Mucosa of rectum (tissue), 2 donors: Measurements from ENCODE around the gene DPP7.
A peak's percentile ranks its signal among the peaks of the same experiment; 100 is the strongest.

Source experiments
- H3K27ac ChIP-seq, 2 donors: one replicate each; pipeline ENCODE4 v1.7.0; 2013; ENCODE audit warnings: inconsistent platforms in 2 of 2, low read depth in 2 of 2, low read length in 2 of 2
- H3K27me3 ChIP-seq, 2 donors: one replicate each; pipeline ENCODE4 v1.7.0; 2013; ENCODE audit warnings: low read length in 2 of 2; ENCODE audit not compliant: control insufficient read depth in 2 of 2, insufficient read depth in 2 of 2
- H3K36me3 ChIP-seq, 2 donors: one replicate each; pipeline ENCODE4 v1.7.0; 2013; ENCODE audit warnings: low read length in 2 of 2; ENCODE audit not compliant: control insufficient read depth in 2 of 2, insufficient read depth in 2 of 2
- H3K4me1 ChIP-seq, 2 donors: one replicate each; pipeline ENCODE4 v1.7.0; 2013; ENCODE audit warnings: low read length in 2 of 2, mild to moderate bottlenecking in 1 of 2; ENCODE audit not compliant: control insufficient read depth in 2 of 2, insufficient read depth in 2 of 2
- H3K4me3 ChIP-seq, 2 donors: one replicate each; pipeline ENCODE4 v1.7.0; 2013; ENCODE audit warnings: low read length in 2 of 2
- H3K9ac ChIP-seq, 2 donors: one replicate each; pipeline ENCODE4 v1.7.0; 2013; ENCODE audit warnings: low read length in 2 of 2, low read depth in 1 of 2, mild to moderate bottlenecking in 1 of 2
- H3K9me3 ChIP-seq, 2 donors: one replicate each; pipeline ENCODE4 v1.7.0; 2013; ENCODE audit warnings: low read length in 2 of 2; ENCODE audit not compliant: control insufficient read depth in 2 of 2
- donor health status: healthy.
- donor health status: Normal muscosa, but diverticular disease.

Gene DPP7

DNA sequence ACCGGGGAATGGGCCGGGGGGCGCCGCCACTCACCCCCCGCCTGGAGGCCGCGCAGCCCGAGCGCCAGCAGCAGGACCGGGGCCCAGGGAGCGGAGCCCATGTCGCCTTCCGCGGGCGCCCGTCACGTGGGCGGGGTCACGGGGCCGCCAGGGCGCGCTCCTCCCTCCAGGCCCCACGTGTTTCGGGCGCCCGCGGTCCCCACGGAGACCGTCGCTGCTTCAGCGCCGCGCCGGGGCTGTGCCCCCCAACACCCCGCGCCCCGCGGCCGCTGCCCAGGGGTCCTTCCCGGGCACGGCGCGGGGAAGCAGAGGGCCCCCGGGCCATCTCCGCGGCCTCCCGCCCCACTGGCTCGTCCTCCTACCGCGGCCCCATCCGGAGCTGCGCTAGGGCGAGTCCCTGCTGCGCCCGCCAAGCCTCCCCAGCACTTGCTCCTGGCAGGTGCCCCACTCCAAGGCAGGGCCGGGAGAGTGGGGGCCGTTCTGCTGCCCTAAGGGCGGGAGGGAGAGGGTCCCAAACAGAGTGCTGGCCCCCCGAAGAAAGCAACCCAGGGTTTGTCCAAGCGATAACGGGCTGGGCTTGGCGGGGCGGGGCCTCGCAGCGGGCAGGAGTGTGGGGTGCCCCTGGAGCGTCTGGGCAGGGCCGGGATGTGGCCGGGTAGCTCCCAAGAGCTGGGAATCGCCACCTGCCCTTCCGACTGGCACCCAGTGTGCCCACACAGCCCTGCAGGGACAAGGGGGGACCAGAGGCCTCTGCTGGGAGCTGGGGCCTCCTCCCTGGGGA lies at the start of gene DPP7:
Gene DPP7, minus strand, starts transcription at position 121 of the 781 bp plus-strand sequence. Its CDS starts 20 bp downstream, at position 101.
- H3K27me3 ChIP-seq: peaks cover 0 to 6% of the 10 kb centered on the region in 2 donors
- peak within 1 kb of the TSS; percentile 48 to 58 for H3K4me3 ChIP-seq
- peaks cover 0 to 9% of the 10 kb centered on the region in 2 donors for H3K36me3 ChIP-seq
- H3K27ac ChIP-seq: no peak within 1 kb of the TSS
- no peaks in the 10 kb centered on the region for H3K9me3 ChIP-seq
- H3K4me1 ChIP-seq: peaks cover 0 to 4% of the 10 kb centered on the region in 2 donors
- H3K9ac ChIP-seq: no peak within 1 kb of the TSS

DNA sequence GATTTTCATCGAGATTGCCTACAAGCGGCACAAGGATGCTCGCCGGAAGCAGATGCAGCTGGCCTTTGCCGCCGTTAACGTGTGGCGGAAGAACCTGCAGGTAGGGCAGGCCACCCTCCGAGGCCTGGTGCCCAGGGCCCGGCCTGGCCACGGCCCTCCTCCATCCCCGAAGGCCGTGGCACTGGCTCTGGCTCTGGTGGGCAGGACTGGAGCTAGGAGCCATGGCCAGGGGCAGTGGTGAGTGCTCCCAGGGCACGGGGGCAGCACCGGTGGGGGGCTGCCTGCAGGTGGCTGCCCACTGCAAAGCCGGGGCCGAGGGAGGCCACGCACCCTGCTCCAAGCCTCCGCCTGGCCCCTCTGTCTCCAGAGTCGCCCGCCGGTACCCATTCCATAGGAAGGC lies 49.3 kb upstream of the DPP7 start:
- Histone ChIP-seq H3K27me3 (peaks cover 31 to 42% of the 10 kb centered on the region in 2 donors), H3K27ac (no peak overlapping the region), H3K9me3 (no peaks in the 10 kb centered on the region), H3K9ac (no peak overlapping the region), H3K36me3 (no peaks in the 10 kb centered on the region), H3K4me3 (no peak overlapping the region), H3K4me1 (peaks cover 8 to 17% of the 10 kb centered on the region in 2 donors)

- H3K27me3 ChIP-seq: peaks cover 33 to 44% of the 10 kb centered on the region in 2 donors
- no peak overlapping the region for H3K27ac ChIP-seq
- peak overlapping the region in 1 of 2 donors; percentile 35 for H3K4me3 ChIP-seq
- no peak overlapping the region for H3K9ac ChIP-seq
- H3K36me3 ChIP-seq: no peaks in the 10 kb centered on the region
- peaks cover 6 to 14% of the 10 kb centered on the region in 2 donors for H3K4me1 ChIP-seq
- H3K9me3 ChIP-seq: no peaks in the 10 kb centered on the region
Measured at GRCh38 chr9:137163365-137163715, 48.8 kb upstream of the DPP7 start.

- H3K9me3 ChIP-seq: no peaks in the 10 kb centered on the region
- H3K4me3 ChIP-seq: peak overlapping the region in 1 of 2 donors; percentile 35
- H3K4me1 ChIP-seq: peaks cover 2 to 10% of the 10 kb centered on the region in 2 donors
- no peak overlapping the region for H3K9ac ChIP-seq
- no peak overlapping the region for H3K27ac ChIP-seq
- H3K27me3 ChIP-seq: peaks cover 37 to 45% of the 10 kb centered on the region in 2 donors
- no peaks in the 10 kb centered on the region for H3K36me3 ChIP-seq
Measured at GRCh38 chr9:137162505-137163364, 48.2 kb upstream of the DPP7 start.

GRCh38 chr9:137161558-137162486 lies 47.3 kb upstream of the DPP7 start:
- Histone ChIP-seq H3K36me3 (no peaks in the 10 kb centered on the region), H3K27ac (no peak overlapping the region), H3K4me1 (peaks cover 2 to 10% of the 10 kb centered on the region in 2 donors), H3K9me3 (no peaks in the 10 kb centered on the region), H3K9ac (no peak overlapping the region), H3K27me3 (peaks cover 41 to 48% of the 10 kb centered on the region in 2 donors), H3K4me3 (no peak overlapping the region)

DNA sequence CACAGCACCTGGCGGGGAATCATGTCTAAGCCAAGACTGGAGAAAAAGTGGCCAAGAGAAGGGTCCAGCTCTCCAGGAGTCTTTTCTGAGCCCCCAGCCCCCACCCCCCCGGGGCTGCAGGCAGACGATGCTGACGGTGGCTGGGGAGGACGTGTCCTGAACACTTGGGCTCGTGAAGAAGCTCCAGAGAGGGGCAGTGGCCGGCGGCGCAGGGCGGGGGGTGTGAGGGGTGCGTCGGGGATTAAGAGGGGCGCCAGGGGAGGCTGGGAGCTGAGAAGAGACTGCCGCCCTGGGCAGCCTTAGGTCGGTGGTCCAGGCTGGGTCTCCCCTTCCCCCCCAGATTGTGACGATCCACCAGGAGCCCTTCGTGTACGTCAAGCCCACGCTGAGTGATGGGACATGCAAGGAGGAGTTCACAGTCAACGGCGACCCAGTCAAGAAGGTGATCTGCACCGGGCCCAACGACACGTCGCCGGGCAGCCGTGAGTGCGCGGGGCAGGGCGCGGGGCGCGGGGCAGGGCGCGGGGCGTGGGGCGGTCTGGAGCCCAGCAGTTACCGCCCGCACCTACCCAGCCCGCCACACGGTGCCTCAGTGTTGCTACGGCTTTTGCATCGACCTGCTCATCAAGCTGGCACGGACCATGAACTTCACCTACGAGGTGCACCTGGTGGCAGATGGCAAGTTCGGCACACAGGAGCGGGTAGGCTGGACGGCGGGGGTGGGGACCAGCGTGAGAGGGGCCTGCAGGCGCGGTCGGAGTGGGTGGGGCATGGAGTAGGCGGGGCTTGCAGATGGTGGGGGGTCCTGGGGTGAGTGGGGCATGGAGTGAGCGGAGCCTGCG lies 46.4 kb upstream of the DPP7 start:
- Histone ChIP-seq H3K27ac (no peak overlapping the region), H3K27me3 (peaks cover 38 to 39% of the 10 kb centered on the region in 2 donors), H3K9me3 (no peaks in the 10 kb centered on the region), H3K36me3 (no peaks in the 10 kb centered on the region), H3K9ac (no peak overlapping the region), H3K4me1 (peaks cover 6 to 9% of the 10 kb centered on the region in 2 donors), H3K4me3 (no peak overlapping the region)

DNA sequence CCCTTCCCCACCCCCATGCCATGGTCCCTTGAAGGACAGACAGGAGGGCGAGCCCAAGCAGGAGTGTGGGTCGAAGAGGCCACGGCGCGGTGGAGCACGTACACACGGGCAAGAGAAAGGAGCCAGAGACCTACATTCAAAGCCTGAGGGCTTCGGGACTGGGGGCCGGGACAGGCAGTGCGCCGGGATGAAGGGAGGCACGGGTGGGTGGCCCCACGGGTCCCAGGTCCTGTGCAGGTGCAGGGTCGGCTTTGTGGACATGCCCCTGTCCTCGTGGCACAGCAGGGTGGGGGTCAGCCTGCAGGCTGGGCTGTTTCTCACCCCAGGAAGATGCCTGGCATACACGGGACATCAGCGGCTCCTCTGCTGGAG lies 45.5 kb upstream of the DPP7 start:
- Histone ChIP-seq H3K27ac (no peak overlapping the region), H3K36me3 (no peaks in the 10 kb centered on the region), H3K4me3 (no peak overlapping the region), H3K4me1 (peaks cover 6 to 9% of the 10 kb centered on the region in 2 donors), H3K27me3 (peaks cover 40 to 44% of the 10 kb centered on the region in 2 donors), H3K9ac (no peak overlapping the region), H3K9me3 (no peaks in the 10 kb centered on the region)

GRCh38 chr9:137159105-137160053 lies 44.8 kb upstream of the DPP7 start:
- Histone ChIP-seq H3K4me1 (peaks cover 6 to 9% of the 10 kb centered on the region in 2 donors), H3K27ac (no peak overlapping the region), H3K4me3 (no peak overlapping the region), H3K36me3 (no peaks in the 10 kb centered on the region), H3K9ac (no peak overlapping the region), H3K27me3 (peaks cover 40 to 45% of the 10 kb centered on the region in 2 donors), H3K9me3 (no peaks in the 10 kb centered on the region)
